Body of pancreas (tissue), 4 donors: Measurements from ENCODE around the gene PGM1.

Experiments
- CTCF ChIP-seq, 7 experiments: fragments of 450-650 bp in 4 of 7; fragments of 200-600 bp in 3 of 7; sonication (generic) in 3 of 7; IDR thresholded peaks; one replicate each; pipeline ENCODE4 v1.5.1; 2016 to 2019; ENCODE audit warnings: antibody characterized with exemption in 7 of 7
- POLR2A ChIP-seq, 3 donors: fragments of 450-650 bp; IDR thresholded peaks; one replicate each; pipeline ENCODE4 v1.6.1; 2016; ENCODE audit warnings: antibody characterized with exemption in 3 of 3, mild to moderate bottlenecking in 2 of 3

GRCh38 chr1:63705078-63705477, 111.9 kb downstream of the PGM1 start:
- peak in 1 of 3 donors; percentile 22 for TF ChIP-seq POLR2A (IDR thresholded peaks at IDR 0.05)
- TF ChIP-seq CTCF (IDR thresholded peaks at IDR 0.05), result no peak
